Measurements from ENCODE around the gene FSHR.

The FSHR gene

DNA sequence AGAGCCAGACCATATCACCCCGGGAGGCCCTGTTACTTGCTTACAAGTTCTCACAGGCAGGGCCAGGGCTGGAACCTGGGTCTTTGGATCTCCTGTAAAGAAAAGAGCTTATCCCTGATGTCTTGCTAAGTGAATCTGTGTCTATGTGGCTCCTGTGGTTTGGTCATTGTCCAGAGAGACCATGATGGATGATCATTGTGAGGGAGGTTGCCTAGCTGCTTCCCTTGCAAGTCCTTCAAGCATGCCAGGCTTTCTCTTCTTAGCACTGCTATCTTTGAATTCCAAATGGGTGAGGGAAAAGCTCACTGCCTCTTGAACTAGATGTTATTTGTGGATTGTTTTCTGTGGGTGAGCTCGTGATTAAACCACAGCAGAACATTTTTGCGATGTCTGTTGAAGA, 151.6 kb downstream of the FSHR start:
- no peak for DNase-seq (ENCODE audit: extremely low read depth, low read depth)

DNA sequence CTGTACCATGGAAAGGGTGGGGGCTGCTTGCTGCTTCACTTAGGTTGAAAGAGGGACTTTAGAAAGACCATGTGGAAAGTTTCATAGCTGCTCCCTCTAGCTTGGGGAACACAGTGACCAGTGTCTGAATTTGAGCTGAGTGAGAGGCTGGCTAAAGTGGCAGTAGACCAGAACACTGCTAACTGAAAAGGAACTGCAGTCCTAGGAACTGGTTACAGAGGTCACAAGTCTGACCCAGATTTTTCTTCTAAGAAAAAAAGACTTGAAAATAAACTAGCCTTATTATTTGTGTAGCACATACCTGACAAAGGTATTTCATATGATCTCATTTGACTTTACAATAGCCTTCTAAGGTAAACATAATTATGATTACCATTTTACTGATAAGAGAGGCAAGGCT, 153.6 kb downstream of the FSHR start:
- TF ChIP-seq, protein P1, sequence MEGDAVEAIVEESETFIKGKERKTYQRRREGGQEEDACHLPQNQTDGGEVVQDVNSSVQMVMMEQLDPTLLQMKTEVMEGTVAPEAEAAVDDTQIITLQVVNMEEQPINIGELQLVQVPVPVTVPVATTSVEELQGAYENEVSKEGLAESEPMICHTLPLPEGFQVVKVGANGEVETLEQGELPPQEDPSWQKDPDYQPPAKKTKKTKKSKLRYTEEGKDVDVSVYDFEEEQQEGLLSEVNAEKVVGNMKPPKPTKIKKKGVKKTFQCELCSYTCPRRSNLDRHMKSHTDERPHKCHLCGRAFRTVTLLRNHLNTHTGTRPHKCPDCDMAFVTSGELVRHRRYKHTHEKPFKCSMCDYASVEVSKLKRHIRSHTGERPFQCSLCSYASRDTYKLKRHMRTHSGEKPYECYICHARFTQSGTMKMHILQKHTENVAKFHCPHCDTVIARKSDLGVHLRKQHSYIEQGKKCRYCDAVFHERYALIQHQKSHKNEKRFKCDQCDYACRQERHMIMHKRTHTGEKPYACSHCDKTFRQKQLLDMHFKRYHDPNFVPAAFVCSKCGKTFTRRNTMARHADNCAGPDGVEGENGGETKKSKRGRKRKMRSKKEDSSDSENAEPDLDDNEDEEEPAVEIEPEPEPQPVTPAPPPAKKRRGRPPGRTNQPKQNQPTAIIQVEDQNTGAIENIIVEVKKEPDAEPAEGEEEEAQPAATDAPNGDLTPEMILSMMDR (IDR thresholded peaks at IDR 0.05; ENCODE audit: low read depth, low read length) = no peak

More for the DNA sequence above, 151.6 kb downstream of the FSHR start:
- TF ChIP-seq, protein P1 (IDR thresholded peaks at IDR 0.05; ENCODE audit: low read depth, low read length) = no peak

DNA sequence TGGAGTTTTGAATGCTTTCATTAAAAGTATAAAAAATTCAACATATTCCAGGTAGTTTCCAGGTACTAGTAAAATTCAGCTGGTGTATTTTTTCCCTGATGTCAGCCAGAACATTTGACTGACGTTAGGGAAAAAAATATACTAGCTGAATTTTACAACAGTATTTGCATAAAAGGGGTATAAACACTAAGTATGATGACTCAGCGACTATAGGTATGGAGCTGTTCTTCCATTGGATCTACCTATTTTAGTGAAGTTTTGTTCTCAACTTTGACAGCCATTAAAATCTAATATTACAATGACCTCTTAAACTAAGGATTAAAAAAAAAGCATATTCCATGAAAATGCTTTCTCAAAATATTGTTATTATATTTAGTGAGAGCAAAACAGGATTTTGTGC, 155.9 kb downstream of the FSHR start:
- no peak for DNase-seq (ENCODE audit: extremely low read depth, low read depth)
- TF ChIP-seq, protein P1 (IDR thresholded peaks at IDR 0.05; ENCODE audit: low read depth, low read length) = no peak

More for the DNA sequence above, 153.6 kb downstream of the FSHR start:
- no peak for DNase-seq (ENCODE audit: extremely low read depth, low read depth)

- no peak for DNase-seq (ENCODE audit: extremely low read depth, low read depth)
- TF ChIP-seq, protein P1 (IDR thresholded peaks at IDR 0.05; ENCODE audit: low read depth, low read length) = no peak
Observed at GRCh38 chr2:48993576-48993975, 160.7 kb downstream of the FSHR start.

DNA sequence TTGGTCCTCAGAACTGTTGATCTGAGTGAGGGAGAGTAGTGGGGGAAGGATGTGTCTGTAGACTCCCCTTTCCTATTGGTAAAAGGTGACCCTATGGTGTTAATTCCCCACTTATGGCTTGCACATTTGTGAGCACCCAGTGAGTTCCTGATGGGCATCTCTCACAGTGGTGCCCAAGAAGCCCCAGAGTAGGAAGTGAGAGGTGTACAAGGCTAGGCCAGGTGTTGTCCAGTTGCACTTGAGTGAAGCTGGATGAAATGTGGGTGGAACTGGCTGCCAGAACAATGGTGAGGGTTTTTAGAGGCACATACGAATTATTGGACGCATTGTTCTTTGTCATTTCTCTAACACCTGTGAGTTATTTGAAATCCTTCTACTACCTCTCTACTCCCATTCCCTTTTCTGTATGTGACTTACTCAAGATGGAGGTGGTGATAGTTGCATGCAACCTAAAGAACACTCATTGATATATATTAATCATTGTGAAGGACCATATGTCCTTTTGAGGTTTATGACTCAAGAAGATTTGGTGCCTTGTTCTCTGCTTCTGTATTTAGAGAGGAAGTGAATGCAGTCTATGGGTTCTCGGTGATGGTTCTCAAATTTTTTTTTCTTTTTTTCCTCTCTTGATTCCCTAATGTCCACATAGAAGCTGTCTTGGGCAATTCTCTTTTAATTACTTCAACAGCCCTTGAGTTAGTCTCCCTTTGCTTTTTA, 162.7 kb downstream of the FSHR start:
- no peak for DNase-seq (ENCODE audit: extremely low read depth, low read depth)
- TF ChIP-seq, protein P1 (IDR thresholded peaks at IDR 0.05; ENCODE audit: low read depth, low read length) = no peak

DNA sequence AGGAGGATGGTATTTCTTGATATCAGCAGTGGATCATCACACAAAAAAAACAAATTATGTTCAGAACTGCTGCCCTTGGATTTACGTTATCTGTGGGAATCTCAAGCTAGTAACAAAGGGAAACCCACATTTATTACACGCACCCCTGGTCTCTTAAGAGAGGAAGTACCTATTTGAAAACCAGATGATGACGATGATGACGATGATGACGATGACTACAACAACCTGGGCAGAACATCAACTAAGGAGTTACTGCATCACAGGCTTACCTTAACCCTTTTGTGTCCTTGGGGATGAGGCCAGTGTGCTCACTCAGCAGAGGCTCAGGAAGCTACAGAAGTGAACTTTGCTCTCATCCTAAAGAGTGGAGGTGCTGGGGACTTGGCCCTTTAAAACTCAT, 169.4 kb downstream of the FSHR start:
- no peak for DNase-seq (ENCODE audit: extremely low read depth, low read depth)
- TF ChIP-seq, protein P1 (IDR thresholded peaks at IDR 0.05; ENCODE audit: low read depth, low read length) = no peak

- DNase-seq (ENCODE audit: extremely low read depth, low read depth) = no peak
- TF ChIP-seq, protein P1 (IDR thresholded peaks at IDR 0.05; ENCODE audit: low read depth, low read length) = no peak
Observed at GRCh38 chr2:48983551-48983950, 170.8 kb downstream of the FSHR start.
